HG02973 (cell line): ENCODE measurements around the gene C1orf21.

Experiments
- ATAC-seq: cut with Tn5 transposase; IDR thresholded peaks from one replicate; pipeline ENCODE4 v1.9.1; 2021; ENCODE audit warnings: moderate library complexity; ENCODE audit not compliant: unreplicated experiment

The C1orf21 gene

DNA sequence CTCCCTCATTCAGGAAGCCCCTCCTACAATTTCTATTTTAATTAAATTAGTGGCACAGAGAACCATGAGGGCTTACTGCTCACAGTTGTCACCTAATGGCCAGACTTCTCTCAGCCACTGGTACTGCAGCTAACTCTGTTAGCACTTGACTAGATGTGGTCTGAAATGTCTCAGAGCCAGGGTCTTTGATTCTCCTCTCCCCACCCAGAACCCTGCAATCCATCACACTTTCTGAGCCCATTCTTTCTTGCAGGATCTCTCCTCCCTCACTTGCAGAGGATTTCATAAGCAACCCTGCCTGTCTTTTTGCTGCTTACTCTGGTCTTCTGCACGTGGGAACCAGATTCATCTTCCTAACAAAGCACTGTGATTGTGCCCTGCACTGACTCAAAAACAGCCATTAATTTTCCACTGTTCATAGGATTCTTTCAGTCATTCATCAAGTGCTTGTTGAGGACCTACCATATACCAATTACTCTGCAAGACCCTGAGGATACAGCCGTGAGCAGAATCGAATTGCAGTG lies 259.4 kb downstream of the C1orf21 start:
- ATAC-seq: no peak

DNA sequence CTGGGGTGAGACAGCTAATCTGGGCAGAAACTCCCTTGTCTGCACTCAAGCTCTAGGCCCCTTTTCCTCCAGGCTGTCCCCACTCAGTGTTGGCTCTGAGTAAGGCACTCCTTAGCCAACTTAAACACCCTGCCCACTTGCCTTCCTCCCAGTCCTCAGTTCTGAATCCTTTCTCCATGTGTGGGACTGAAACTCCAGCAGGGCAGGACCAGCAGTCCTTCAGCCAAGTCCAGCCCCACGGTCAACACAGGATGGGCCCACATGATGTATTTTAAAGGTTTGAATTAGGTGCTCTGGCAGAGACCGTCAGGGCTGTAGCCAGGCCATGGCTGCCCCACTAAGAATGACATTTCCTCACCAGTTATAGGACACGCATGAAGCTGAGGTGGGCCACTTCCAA lies 260.0 kb downstream of the C1orf21 start:
- no peak for ATAC-seq

DNA sequence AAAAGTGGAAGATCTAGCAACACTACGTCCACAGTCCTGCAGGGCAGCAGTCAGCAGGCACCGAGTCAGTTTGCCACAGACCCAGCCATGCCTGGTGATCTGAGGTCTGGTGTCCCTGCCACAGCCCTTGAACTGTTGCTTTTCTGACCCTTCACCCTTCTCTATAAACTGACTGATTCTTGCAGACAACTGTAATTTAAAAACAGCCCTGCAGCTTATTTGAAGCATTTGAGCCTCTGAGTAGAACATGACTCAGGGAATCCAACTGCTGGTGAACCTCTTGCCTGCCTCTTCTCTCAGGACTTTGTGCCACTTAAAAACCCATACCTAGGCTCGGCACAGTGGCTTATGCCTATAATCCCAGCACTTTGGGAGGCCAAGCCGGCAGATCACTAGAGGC lies 260.6 kb downstream of the C1orf21 start:
- no peak for ATAC-seq

DNA sequence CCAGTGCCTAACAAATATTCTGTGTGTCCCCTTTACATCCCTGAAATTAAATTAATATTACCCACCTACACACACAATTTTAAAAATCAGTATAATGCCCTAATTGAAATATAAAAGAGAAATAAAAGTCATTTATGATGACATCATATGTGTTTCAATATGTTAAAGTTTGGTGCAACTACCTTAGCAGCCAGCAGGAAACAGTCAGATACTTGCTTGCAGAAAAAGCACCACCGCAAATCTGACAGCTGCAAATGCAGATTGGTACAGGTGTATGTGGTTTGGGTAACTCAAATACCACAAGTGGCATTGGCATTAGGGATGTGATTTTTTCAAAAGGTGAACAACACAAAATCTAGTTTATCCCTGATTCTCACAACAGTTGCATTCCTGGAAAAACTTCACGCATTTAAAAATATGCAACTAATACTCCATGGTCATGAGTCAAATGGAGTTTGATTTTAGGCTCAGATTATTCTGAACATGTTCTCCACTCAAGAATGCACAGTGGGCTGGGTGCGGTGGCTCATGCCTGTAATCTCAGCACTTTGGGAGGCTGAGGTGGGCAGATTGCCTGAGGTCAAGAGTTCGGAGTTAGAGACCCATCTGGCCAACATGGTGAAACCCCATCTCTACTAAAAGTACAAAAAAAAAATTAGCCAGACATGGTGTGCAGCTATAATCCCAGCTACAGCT lies 261.5 kb downstream of the C1orf21 start:
- ATAC-seq: no peak

DNA sequence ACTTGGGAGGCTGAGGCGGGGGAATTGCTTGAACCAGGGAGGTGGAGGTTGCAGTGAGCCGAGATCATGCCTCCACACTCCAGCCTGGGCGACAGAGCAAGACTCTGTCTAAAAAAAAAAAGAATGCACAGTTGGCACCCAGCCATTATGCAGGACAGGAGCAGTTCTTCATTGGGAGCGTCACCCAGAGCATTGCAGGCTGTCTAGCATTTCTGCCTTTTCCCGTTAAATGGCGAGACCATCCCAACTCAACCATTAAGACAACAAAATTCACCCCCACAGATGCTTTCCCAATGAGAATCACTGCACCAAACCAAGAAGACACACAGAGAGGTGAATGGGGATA lies 262.0 kb downstream of the C1orf21 start:
- no peak for ATAC-seq

DNA sequence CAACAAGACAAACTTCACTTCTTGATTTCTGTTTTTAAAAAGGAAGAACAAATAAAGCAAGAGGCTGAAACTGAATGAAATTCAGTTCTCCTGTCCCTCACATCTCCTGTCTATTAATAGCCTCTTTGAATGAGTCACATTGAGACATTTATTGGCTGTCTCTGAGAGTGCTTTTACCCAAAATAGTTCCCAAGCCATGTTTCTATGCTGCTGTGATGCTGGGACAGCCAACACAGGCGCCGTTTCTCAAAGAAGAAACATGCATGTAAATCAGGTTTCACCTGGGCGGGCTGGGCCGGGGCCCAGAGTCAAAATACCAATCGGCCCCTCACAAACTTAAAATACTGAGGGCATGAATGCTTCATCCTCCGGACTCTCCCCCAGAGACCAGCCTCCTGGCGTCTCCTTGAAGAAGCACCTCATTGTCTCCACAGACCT lies 262.6 kb downstream of the C1orf21 start:
- ATAC-seq: peak; percentile 78

DNA sequence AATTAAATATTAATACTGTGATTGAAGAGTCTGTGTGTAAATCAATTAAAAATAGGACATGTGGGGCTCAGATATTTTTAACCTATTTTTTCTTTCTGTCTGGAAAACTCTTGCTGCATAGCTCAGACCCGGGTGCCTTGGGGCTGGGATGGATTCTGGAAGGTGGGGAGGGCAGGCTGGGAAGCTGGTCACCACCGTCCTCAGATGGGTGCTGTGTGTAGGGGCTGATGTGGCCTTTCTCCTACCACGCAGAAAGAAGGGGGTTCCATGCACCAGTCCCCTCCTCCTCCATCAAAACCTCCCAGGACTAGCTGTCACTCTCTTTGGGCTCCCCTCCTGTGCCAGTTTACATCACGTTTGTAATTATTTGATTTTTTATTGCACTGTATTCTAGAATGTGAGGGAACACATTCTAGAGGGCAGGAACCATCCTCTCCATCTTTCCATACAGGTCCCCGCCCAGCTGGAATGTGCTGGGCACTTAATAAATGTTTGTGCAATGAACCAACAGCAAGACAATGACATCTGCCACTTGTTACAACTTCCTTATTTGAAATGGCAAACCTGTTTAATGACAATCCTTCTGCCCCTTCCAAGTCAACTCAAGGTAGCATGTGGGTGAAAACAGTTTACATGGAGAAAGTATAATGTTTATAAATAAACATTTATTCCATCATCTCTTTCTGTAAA lies 263.5 kb downstream of the C1orf21 start:
- no peak for ATAC-seq

DNA sequence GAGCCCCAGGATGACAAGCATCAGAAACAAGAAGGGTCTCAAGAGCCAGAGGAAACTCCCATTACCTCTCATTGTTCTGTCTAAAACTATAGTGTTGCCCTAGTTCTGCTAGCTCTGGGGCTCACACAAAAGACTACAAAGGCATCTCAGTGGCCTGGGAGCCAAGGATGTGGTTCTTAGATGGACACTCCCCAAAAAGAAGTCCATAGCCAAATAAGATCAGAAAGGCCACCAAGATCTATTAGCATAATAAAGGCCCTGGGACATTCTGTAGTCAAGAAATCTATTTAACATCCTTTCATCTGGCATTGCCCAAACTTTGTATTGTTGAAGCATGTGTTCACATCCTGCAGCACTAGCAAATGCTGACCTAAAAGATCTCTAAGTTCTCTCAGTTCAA lies 268.4 kb downstream of the C1orf21 start:
- no peak for ATAC-seq

DNA sequence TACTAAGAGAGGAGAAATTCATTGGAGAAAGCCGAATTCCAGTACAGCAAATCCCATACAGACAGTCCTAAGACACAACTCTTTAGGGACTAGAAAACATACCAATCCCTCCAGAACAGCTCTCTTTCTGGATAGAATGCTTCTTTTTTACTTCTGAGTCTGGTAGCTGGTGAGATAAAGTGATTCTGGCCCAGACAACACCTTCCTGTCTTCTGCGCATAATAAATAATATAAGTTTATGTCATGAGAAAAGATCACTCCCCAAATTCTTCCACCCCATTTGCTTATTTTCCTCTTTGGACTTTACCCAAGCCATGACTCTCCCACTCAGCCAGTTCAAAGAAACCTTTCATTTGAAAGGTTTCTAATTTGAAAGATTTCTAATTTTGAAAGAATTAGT lies 269.4 kb downstream of the C1orf21 start:
- no peak for ATAC-seq

DNA sequence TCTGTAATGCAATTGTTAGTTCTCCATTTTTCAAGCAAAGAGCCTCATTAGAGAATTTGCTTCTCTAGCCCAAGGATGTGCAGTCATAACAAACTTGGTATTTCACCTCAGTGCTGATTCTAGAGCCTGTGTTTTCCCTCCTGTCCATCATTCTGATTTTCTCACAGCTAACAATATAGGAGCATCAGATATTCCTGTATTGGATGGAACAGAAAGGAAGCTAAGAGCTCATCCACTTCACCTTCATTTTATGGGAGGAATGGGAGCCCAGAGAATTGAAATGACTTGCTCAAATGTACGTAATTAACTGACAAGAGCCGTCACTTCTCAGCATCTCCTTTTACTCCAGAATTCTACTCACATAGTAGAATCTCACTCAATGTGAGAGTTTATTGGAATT lies 271.2 kb downstream of the C1orf21 start:
- no peak for ATAC-seq

DNA sequence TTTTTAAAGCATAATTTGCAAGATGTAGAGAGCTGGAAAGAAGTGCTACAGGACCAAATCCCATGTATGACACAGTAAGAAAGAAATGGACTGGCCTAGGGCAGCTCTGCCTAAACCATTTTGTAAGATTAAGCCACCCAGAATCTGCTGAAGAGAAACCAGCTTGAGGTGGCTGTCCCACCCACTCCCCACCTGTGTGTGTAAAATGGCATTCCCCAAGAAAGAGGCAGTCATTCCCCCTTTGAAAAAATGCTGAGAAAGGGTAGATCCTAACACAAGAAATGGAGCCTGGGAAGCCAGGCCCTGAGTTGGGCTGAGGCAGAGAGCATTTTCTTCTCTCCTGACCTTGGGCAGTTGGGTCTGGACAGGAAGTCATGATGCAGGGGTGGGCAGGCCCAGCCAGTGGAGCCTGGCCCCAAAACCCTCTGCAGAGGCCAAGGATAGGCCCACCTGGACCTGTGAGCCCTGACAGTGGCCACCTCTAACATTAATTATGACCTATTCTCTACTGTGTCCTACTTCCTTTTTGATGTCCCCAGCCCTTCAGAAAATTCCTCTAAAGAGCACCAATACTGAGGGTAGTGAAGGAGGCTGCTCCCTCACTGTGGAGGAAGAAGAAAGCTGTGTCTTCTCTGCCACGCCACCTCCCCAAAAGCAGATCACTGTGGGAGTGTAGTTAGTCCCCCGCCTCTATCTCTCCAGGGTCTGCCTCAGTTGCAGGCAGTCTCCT lies 273.8 kb downstream of the C1orf21 start:
- no peak for ATAC-seq

DNA sequence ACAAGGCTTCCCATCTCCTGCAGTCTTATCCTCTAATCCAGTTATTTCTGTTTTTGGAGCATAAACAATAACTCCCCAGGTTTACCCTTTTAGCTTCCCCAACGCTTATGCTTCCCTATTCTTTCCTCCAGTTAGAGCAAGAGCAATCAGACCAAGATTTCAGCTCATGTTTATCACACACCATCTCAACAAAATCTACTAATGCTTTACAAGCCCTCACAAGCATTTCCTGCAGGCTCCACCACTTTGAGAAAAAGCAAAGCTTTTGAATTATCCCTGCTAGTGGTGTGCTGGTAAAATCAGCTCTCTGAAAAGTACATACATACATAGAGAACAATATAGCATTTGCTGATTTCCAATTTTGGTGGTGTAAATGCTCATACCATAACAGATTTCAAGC lies 275.0 kb downstream of the C1orf21 start:
- no peak for ATAC-seq

DNA sequence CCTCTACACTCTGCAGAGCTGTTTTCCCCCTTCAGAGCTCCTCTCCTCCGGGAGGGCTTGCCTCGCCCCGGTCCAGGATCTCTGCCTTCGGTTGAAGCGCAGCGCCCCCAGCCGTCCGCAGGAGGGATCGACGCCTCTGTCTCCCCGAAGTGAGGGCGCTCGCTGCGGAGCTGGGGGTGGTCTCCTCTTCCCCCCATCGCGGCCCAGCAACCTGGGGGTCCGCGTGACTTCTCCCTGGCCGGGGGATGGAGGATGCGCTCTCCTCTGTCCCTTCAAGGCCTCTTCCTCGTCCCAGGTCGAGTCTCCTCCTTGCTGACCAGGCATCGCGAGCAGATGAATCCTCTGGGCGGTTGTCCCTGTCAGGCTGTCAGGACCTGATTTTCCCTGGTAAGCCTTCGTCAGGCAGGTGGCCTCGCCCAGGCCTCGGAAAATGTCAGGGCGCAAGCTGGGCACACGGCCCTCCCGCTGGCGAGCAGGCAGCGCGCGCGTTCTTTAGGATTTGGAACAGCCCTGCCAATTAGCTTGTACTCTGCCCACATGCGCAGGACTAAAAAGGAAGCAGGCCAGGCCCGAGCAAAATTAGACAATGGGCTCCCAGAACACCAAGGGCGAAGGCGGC lies 277.3 kb downstream of the C1orf21 start:
- peak; percentile 48 for ATAC-seq

DNA sequence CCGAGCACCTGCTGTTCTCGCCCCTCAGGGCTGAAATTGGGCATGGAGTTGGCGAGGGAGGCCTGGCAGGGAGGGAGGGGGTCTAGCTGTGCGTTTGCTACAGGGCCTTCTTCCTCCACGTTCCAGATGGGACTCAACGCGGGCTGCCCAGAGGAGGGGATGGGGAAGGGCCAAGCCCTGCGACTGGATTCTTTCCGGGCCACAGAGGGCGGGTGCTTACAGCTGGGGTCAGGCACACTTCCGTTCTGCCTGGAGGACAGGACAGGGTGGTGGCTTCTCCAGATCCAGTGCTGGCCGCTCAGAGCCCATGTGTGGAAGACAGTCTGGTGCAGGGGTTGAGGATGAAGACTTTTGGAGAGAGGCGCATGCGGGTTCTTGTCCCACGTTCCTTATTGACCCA lies 277.8 kb downstream of the C1orf21 start:
- ATAC-seq: no peak

DNA sequence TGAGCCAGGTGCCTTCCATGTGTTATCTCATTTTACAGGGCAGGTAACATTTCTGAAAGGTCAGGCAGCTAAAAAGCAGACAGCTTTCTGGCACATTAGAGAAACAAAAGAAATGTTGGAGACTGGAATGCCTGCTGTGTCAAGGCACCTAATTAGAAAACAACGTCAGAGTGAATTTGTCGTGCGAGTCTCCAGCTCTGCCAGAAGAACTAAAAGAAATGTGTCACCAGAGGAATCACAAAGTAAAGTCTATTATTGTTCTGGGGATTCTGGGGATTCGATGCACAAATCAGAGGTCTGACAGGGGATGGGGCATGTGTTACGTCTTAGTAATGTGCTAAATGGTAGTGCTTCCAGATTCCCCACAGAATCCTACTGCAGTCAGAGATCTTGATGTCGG lies 278.5 kb downstream of the C1orf21 start:
- no peak for ATAC-seq

DNA sequence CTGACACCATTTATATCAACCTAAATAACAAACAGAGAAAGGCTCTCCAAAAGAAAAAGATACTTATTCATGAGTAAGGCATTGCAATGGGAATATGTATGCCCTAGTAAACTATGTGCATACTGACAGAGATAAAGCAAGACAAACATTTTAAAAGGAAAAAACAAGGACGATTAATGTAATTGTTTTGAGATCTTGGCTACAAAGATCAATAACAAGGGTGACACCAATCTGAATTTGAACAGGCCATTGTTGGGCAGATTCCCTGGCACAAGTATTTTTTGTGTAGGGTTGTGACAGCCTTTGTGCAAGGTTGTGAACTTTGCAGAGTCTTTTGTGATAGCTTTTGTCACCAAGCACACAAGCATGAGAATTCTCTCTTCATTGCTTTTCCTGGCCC lies 282.6 kb downstream of the C1orf21 start:
- no peak for ATAC-seq

DNA sequence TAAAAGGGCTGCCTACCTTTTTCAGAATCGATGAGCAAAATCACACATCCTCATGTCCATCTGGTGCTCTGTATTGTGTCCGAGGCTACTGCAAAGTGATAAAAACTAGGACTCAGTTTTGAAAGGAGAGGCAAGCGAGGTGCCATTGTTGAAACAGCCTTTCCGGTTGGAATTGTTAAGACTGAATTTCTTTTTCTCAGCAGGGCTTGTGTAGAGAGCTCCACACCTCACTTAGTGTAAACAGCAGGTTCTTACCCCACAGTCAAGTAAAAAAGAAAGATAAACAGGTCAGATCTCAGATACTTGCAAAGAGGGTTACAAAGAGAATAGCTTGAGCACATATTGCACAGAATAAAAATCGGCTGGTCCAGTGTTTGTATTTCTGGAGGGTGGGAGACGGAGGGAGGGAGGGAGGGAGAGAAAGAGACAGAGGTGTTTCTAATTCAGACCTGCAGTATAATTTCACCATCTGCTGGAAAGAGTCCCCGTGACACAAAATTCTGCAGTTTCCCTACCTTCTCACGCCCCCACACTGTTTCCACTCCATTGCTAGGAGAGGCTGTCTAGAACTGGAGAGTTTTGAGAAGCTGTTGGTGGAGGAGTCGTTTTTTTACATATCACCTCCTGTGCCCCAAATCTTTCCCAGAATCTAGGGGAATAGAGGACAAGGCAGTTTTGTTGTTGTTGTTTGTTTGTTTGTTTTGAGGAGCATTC lies 285.3 kb downstream of the C1orf21 start:
- ATAC-seq: no peak

DNA sequence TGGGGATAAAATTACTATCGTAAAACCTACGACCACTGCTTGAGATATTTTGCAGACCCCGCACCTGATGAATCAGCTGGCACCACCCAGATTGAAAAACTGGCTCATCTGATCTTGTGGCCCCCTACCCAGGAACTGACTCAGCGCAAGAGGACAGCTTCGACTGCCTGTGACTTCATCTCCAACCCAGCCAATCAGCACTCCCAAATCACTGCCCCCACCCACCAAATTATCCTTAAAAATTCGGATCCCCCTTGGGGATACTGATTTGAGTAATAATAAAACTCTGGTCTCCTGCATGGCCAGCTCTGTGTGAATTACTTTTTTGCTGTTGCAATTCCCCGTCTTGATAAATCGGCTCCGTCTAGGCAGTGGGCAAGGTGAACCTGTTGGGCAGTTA lies 286.5 kb downstream of the C1orf21 start:
- ATAC-seq: no peak

DNA sequence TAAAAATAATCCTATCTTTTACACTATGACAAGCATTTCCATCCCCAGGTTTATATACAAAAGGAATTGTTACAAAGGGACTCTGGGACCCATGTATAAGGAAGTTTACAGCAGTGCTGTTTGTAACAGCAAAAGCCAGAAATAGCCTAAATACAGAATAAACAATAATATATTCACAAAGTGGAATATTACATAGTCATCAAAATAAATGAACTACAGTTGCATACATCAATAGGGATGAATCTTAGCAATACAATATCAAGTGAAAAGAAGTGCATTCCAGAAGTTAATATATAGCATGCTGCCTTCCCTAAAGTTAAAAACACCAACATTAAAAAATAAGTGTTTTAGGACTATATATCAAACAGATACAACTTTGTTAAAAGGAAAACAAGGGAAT lies 290.5 kb downstream of the C1orf21 start:
- ATAC-seq: no peak
